A204.1 (cell line): ENCODE results near the gene DEFB118.
"Not testable (repeated sequence)": the region's sequence is repeated elsewhere in the genome, so short reads cannot be mapped to it uniquely, and the experiment has no call there.

ENCODE experiments used
- FAIRE-seq: peaks from 2 replicates; lab custom pipeline; 2012; peaks lifted over from hg19 to GRCh38; lab: Jason Lieb, UNC

The DEFB118 gene

DNA sequence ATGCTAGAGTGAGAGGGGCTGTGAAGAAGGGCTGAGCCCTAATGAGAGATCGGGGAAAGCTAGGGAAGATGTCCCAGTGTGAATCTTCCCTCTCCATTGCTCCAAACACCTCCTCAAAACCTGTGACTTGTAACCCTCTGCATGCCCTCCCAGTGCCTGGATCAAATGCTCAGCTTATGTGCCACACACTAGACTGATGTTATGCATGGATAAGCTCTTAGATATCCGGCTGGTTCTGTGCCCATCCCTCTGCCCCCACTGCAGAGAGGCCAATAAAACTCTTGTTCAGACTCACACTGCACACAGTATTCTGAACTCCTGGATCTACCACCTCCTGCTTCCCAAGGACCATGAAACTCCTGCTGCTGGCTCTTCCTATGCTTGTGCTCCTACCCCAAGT lies at the start of gene DEFB118:
Gene DEFB118, plus strand, starts transcription at position 301 of the 400 bp plus-strand sequence. Its CDS starts 50 bp downstream, at position 351.
- FAIRE-seq: no peak

DNA sequence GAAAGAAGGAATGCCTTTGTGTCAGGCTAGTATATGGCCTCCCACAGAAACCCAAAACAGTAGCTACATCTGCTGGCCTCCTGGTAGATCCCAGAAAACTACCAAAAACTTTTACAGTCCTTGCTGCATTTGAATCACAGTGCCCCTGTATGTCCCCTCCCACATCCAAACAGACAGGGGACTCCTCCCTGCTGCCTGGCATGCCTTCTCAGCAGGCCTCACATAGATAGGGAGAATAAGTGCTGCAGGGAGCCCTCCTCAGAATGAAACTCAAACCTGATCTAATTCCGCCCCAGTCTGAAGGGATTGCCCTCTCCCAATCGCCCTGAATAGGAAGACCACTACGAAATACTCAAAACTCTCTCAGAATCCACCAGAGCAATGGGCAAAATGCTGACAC lies 45.9 kb upstream of the DEFB118 start:
- no peak for FAIRE-seq

- FAIRE-seq: no peak
Observed at GRCh38 chr20:31330893-31331292, 37.5 kb upstream of the DEFB118 start.

- FAIRE-seq: no peak
Observed at GRCh38 chr20:31341470-31341869, 26.9 kb upstream of the DEFB118 start.

- no peak for FAIRE-seq
Observed at GRCh38 chr20:31355981-31356380, 12.4 kb upstream of the DEFB118 start.

DNA sequence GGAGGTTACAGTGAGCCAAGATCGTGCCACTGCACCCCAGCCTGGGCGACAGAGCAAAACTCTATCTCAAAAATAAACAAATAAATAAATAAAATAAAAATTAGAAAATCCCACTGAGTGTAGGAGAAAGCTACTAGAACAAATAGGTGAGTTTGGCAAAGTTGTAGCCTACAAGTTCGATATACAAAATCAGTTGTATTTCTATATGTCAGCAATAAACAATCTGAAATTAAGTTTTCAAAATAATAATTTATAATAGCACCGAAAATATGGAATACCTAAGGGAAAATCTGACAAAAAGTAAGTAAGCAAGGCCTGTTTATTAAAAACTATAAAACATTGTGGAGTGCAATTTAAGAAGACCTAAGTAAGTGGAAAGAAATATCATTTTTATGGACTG lies 5.1 kb upstream of the DEFB118 start:
- FAIRE-seq: no peak

DNA sequence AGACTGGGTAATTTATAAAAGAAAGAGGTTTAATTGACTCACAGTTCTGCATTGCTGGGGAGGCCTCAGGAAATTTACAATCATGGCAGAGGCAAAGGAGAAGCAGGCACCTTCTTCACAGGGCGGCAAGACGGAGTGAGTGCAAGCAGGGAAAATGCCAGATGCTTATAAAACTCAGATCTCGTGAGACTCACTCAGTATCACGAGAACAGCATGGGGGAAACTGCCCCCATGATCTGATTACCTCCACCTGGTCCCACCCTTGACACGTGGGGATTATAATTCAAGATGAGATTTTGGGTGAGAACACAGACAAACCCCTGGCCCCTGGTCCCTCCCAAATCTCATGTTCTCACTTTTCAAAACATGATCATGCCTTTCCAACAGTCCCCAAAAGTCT lies 4.1 kb upstream of the DEFB118 start:
- FAIRE-seq: not testable (repeated sequence)

DNA sequence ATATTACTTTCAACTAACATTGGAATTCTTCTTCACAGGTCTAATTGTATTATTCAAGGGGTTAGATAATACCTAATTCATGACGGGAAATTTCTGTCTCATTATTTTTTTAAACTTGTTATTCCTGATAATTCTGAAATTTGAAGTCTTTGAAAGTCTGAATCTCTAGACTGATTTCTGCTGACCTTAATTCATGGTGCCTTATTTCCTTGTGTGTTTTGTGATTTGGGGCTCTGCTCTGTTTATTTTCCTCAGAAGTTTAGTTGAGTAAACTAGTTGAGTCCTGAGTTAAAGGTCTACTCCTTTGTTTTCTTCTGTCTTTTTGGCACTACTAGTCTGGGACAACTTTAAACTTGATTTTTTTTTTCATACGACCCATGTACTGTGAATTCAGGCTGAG lies 5.9 kb downstream of the DEFB118 start:
- no peak for FAIRE-seq

- FAIRE-seq: no peak
Observed at GRCh38 chr20:31390490-31390889, 22.1 kb downstream of the DEFB118 start, which contains the start of gene DEFB119. DEFB119 (minus strand) TSS chr20:31390590; CDS start chr20:31390483, 107 bp downstream.

GRCh38 chr20:31392836-31393235 lies 24.4 kb downstream of the DEFB118 start:
- no peak for FAIRE-seq

DNA sequence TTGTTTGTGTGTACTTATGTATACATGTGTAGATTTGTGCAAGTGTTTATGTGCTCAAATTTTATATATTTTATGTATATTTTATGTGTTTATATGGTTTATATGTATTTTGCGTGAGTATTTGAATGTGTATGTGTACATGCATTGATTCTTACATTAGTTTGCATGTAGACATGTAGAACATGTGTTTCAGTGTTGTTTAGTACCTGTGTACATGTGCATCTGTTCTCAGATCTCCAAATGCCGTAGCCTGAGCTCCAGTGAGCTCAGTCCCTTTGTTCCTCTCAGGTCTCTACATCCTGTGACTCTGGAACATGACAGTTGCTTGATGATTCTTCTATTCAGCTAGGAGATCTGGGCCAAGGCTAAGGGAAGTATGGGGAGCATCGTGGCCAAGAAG lies 26.5 kb downstream of the DEFB118 start:
- FAIRE-seq: no peak

DNA sequence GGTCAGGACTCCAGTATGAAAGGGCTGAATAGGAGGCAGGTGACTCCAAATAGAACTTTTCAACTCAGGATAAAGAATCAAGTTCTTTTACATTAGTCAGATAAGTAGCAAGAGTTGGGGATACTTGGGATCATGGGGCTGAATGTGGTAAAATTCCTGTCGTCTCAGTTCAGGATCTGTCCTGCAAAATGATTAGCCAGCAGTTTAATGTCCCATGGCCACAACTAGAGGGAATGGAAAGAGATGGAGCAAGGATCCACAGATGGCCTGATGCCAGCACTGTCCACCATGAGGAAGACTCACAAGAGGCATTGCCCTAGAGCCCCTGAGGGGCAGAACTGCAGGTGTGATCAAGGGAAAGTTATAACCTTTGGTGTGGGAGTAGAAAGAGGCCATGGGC lies 35.5 kb downstream of the DEFB118 start:
- FAIRE-seq: no peak

DNA sequence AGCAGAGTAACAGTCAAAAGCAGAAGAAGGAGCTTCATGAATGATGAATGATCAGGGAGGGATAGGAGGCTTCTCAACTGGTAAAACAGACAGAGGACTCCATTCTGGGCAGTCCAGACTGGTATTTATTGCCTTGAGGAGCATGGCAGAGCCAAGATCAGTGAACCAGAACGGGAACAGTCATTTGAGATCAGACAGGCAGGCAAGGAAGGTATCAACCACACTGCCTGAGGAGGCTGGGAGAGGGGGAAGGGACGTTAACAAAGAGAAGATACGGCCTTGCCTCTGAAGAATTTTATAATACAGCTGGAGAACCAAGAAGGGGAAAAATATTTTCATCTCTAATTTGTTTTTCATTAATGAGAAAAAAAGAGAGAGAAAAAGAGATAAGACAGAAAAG lies 37.7 kb downstream of the DEFB118 start, which contains the start of gene DEFB121:
Gene DEFB121, minus strand, starts transcription at position 101 of the 400 bp plus-strand sequence. Its CDS starts 63 bp downstream, at position 38.
- no peak for FAIRE-seq

DNA sequence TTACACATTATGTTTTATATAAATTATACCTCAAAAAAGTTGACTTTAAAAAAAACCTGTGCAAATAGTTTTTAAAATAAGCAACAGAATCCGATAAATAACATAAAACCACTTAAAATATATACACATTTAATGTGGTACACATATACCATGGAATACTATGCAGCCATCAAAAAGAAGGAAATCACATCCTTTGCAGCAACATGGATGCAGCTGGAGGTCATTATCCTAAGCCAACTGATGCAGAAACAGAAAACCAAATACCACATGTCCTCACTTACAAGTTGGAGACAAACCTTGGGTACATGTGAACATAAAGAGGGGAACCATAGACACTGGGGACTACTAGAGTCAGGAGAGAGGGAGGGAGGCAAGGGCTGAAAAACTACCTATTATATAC lies 41.6 kb downstream of the DEFB118 start:
- FAIRE-seq: no peak

- no peak for FAIRE-seq
Observed at GRCh38 chr20:31414381-31414780, 46.0 kb downstream of the DEFB118 start.

DNA sequence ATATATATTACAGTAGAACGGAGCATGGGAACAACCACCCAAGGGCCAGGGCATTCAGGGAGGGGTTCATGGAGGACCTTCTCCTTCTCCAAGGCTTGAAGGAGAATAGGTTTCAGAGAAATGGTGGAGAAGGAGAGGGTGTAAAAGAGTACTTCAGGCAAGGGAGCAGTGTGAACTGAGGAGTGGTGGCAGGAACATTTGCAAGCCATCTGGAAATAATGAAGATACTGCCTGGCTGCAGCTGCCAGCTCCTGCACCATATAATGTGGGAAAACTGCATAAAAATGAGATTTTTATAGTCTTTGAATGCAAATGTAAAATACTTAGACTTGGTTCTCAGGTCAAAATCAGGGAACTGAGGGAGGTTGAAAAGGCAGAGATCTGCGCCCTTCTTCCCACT lies 47.3 kb downstream of the DEFB118 start:
- no peak for FAIRE-seq

DNA sequence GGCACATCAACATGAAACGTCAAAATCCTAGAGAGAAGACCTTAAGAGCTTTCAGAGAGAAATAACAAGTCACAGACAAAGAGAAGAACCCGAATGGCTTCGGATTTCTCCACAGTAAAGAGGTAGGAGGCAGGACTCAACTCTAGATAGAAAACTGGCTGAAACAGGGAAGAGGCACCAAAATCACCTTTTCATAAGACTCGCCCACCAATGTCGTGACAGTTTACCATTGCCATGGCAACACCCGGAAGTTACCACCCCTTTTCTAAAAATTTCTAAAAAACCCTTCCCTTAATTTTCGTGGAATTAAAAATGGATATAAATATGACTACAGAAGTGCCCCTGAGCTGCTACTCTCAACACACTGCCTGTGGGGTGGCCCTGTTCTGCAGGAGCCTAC lies 49.9 kb downstream of the DEFB118 start:
- FAIRE-seq: no peak
